Measurements from ENCODE around the gene RBMS1.

DNA sequence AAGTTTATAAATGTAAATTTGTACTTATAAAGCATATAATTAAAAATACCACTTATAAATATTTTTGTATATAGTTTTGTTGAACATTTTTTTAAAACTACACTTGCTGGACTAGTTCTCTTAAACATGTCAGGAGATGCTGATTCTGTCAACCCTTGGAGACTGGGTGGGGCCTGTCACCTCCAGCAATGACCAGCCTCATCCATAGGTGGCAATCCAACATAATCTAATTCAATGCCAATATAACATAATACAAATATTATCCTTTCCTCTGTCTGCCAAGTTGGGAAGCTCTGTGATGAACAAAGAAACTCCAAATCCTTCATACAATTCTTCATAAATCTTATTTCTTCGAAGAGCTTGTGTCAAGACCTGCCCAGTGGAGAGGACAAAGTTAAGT, 140.4 kb downstream of the RBMS1 start:
- TF ChIP-seq, protein P1, sequence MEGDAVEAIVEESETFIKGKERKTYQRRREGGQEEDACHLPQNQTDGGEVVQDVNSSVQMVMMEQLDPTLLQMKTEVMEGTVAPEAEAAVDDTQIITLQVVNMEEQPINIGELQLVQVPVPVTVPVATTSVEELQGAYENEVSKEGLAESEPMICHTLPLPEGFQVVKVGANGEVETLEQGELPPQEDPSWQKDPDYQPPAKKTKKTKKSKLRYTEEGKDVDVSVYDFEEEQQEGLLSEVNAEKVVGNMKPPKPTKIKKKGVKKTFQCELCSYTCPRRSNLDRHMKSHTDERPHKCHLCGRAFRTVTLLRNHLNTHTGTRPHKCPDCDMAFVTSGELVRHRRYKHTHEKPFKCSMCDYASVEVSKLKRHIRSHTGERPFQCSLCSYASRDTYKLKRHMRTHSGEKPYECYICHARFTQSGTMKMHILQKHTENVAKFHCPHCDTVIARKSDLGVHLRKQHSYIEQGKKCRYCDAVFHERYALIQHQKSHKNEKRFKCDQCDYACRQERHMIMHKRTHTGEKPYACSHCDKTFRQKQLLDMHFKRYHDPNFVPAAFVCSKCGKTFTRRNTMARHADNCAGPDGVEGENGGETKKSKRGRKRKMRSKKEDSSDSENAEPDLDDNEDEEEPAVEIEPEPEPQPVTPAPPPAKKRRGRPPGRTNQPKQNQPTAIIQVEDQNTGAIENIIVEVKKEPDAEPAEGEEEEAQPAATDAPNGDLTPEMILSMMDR (IDR thresholded peaks at IDR 0.05; ENCODE audit: low read length), result peak; percentile 47
- TF ChIP-seq EZH2phosphoT487 (IDR thresholded peaks at IDR 0.05; ENCODE audit: low read length), result no peak

Measured in MM.1S (cell line).